HEK293T (cell line): Measurements from ENCODE around the gene HDAC9.

Source experiments
- BHLHE40 ChIP-seq: fragments of 450-650 bp; IDR thresholded peaks from 2 replicates; pipeline ENCODE4 v1.6.1; 2016; ENCODE audit warnings: mild to moderate bottlenecking, moderate library complexity, borderline replicate concordance
- ELF4 ChIP-seq: fragments of 450-650 bp; IDR thresholded peaks from 2 replicates; pipeline ENCODE4 v1.6.1; 2017; ENCODE audit warnings: antibody characterized with exemption
- FOXA1 ChIP-seq: fragments of 450-650 bp; IDR thresholded peaks from 2 replicates; pipeline ENCODE4 v1.6.1; 2016; ENCODE audit warnings: mild to moderate bottlenecking
- FOXK2 ChIP-seq: fragments of 450-650 bp; IDR thresholded peaks from 2 replicates; pipeline ENCODE4 v1.6.1; 2016; ENCODE audit warnings: mild to moderate bottlenecking
- FOXM1 ChIP-seq: fragments of 450-650 bp; IDR thresholded peaks from 2 replicates; pipeline ENCODE4 v1.6.1; 2017; ENCODE audit warnings: mild to moderate bottlenecking, borderline replicate concordance
- L3MBTL2 ChIP-seq: fragments of 450-650 bp; conservative IDR thresholded peaks from 2 replicates; pipeline ENCODE4 v1.6.1; 2016; ENCODE audit warnings: mild to moderate bottlenecking
- LEF1 ChIP-seq: fragments of 450-650 bp; IDR thresholded peaks from 2 replicates; pipeline ENCODE4 v1.6.1; 2017; ENCODE audit warnings: mild to moderate bottlenecking, borderline replicate concordance
- NFRKB ChIP-seq: fragments of 450-650 bp; IDR thresholded peaks from 2 replicates; pipeline ENCODE4 v1.6.1; 2016; ENCODE audit warnings: mild to moderate bottlenecking, moderate library complexity
- SP1 ChIP-seq: fragments of 450-650 bp; IDR thresholded peaks from 2 replicates; pipeline ENCODE4 v1.6.1; 2017
- TARDBP ChIP-seq: fragments of 450-650 bp; IDR thresholded peaks from 2 replicates; pipeline ENCODE4 v1.6.1; 2016

DNA sequence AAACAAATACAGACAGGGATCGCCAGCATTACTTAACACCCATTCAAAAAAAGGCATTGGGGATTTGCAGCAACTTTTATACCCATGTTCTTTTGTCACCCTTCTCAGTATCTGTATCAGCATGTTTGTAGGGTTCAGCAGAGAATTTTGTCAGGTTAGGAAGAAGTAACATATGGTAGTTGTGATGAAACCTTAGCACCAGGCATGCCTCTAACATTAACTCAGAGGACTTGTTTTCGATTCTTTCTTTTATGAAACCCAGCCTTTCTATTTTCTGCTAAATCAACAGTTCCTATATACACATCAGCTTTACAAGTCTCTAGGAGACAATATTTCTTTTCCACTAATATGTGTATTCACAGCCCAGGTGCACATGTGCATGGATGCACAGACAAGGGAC is 22.4 kb upstream of the HDAC9 start:
- TF ChIP-seq FOXK2: no peak
- no peak for TF ChIP-seq TARDBP
- no peak for TF ChIP-seq ELF4
- no peak for TF ChIP-seq SP1
- TF ChIP-seq LEF1: no peak
- no peak for TF ChIP-seq BHLHE40
- no peak for TF ChIP-seq NFRKB
- TF ChIP-seq FOXM1: no peak
- TF ChIP-seq FOXA1: no peak
- no peak for TF ChIP-seq L3MBTL2
